ENCODE measurements around the gene CDT1.

- TF ChIP-seq CTCF (IDR thresholded peaks at IDR 0.05) (no peak), POLR2A (IDR thresholded peaks at IDR 0.05) (no peak), EP300 (IDR thresholded peaks at IDR 0.05) (no peak), POLR2AphosphoS5 (IDR thresholded peaks at IDR 0.05) (no peak)
Measured at GRCh38 chr16:88824256-88825077, 20.9 kb downstream of the CDT1 start.
